ENCODE measurements around the gene SNED1. TPM values are rescaled to one million over a fixed set of nuclear protein-coding genes. Genes with fewer than 3 reads are reported as not detected.

SNED1 gene
- total and polyA plus RNA-seq, 2 donors (not counting 1 experiment from before 2014, with no cell fraction given): 27.2 to 39.5 TPM

GRCh38 chr2:241007111-241007510 lies 8.7 kb downstream of the SNED1 start:
- H3K79me2 ChIP-seq (ENCODE audit: control insufficient read depth, insufficient read depth, low read length): peaks cover 33% of the 10 kb centered on the region

GRCh38 chr2:241007880-241008710 lies 9.7 kb downstream of the SNED1 start:
- Histone ChIP-seq H3K27me3 (ENCODE audit: control insufficient read depth, insufficient read depth, low read length) (no peaks in the 10 kb centered on the region), H3K4me2 (ENCODE audit: extremely low read depth, insufficient read depth, low read length) (no peak overlapping the region), H3K4me3 (replicated peaks in 1 of 4; ENCODE audit: control extremely low read depth in 1 of 4, insufficient read depth in 1 of 4, low read depth in 3 of 4, low read length in 4 of 4) (no peak overlapping the region), H3K4me1 (ENCODE audit: control insufficient read depth, extremely low read depth, insufficient read depth, low read length) (peaks cover 19% of the 10 kb centered on the region), H3K79me2 (ENCODE audit: control insufficient read depth, insufficient read depth, low read length) (peaks cover 27% of the 10 kb centered on the region), H2AFZ (ENCODE audit: low read length) (no peak overlapping the region), H3K9me3 (ENCODE audit: control insufficient read depth, insufficient read depth, low read depth, low read length) (peaks cover 4% of the 10 kb centered on the region), H3K36me3 (ENCODE audit: control insufficient read depth, insufficient read depth, low read length) (peaks cover 2% of the 10 kb centered on the region), H3K9ac (ENCODE audit: insufficient read depth, low read length) (no peak overlapping the region), H3K27ac (ENCODE audit: insufficient read depth, low read length) (no peak overlapping the region), H4K20me1 (ENCODE audit: control insufficient read depth, extremely low read depth, insufficient read depth, low read length) (peaks cover 2% of the 10 kb centered on the region)
- DNase-seq (ENCODE audit: low read depth in 2 of 2): no peak
- no peak for TF ChIP-seq CTCF (conservative IDR thresholded peaks at IDR 0.05 in 1 of 2, IDR thresholded peaks at IDR 0.05 in 1 of 2; ENCODE audit: low read depth in 1 of 2, low read length in 2 of 2)

More at GRCh38 chr2:241007111-241007510, 8.7 kb downstream of the SNED1 start:
- H3K27me3 ChIP-seq (ENCODE audit: control insufficient read depth, insufficient read depth, low read length): no peaks in the 10 kb centered on the region
- no peak overlapping the region for H3K4me3 ChIP-seq (replicated peaks in 1 of 4; ENCODE audit: control extremely low read depth in 1 of 4, insufficient read depth in 1 of 4, low read depth in 3 of 4, low read length in 4 of 4)
- no peak overlapping the region for H3K9ac ChIP-seq (ENCODE audit: insufficient read depth, low read length)
- no peak overlapping the region for H3K4me2 ChIP-seq (ENCODE audit: extremely low read depth, insufficient read depth, low read length)
- TF ChIP-seq EZH2 (IDR thresholded peaks at IDR 0.05; ENCODE audit: low read length, missing control alignments) (no peak), CTCF (conservative IDR thresholded peaks at IDR 0.05 in 1 of 2, IDR thresholded peaks at IDR 0.05 in 1 of 2; ENCODE audit: low read depth in 1 of 2, low read length in 2 of 2) (no peak)
- H2AFZ ChIP-seq (ENCODE audit: low read length): no peak overlapping the region
- no peak overlapping the region for H3K27ac ChIP-seq (ENCODE audit: insufficient read depth, low read length)
- peaks cover 2% of the 10 kb centered on the region for H3K36me3 ChIP-seq (ENCODE audit: control insufficient read depth, insufficient read depth, low read length)
- peaks cover 4% of the 10 kb centered on the region for H3K9me3 ChIP-seq (ENCODE audit: control insufficient read depth, insufficient read depth, low read depth, low read length)
- H3K4me1 ChIP-seq (ENCODE audit: control insufficient read depth, extremely low read depth, insufficient read depth, low read length): peaks cover 19% of the 10 kb centered on the region
- H4K20me1 ChIP-seq (ENCODE audit: control insufficient read depth, extremely low read depth, insufficient read depth, low read length): peaks cover 2% of the 10 kb centered on the region
- no peak for DNase-seq (ENCODE audit: low read depth in 2 of 2)

- Histone ChIP-seq H3K4me1 (ENCODE audit: control insufficient read depth, extremely low read depth, insufficient read depth, low read length) (peaks cover 19% of the 10 kb centered on the region), H3K4me2 (ENCODE audit: extremely low read depth, insufficient read depth, low read length) (no peak overlapping the region), H3K27ac (ENCODE audit: insufficient read depth, low read length) (no peak overlapping the region), H2AFZ (ENCODE audit: low read length) (no peak overlapping the region), H3K9me3 (ENCODE audit: control insufficient read depth, insufficient read depth, low read depth, low read length) (peaks cover 3% of the 10 kb centered on the region), H3K79me2 (ENCODE audit: control insufficient read depth, insufficient read depth, low read length) (peaks cover 23% of the 10 kb centered on the region), H3K4me3 (replicated peaks in 1 of 4; ENCODE audit: control extremely low read depth in 1 of 4, insufficient read depth in 1 of 4, low read depth in 3 of 4, low read length in 4 of 4) (no peak overlapping the region), H3K9ac (ENCODE audit: insufficient read depth, low read length) (no peak overlapping the region), H4K20me1 (ENCODE audit: control insufficient read depth, extremely low read depth, insufficient read depth, low read length) (peaks cover 2% of the 10 kb centered on the region), H3K27me3 (ENCODE audit: control insufficient read depth, insufficient read depth, low read length) (no peaks in the 10 kb centered on the region), H3K36me3 (ENCODE audit: control insufficient read depth, insufficient read depth, low read length) (peaks cover 2% of the 10 kb centered on the region)
- DNase-seq (ENCODE audit: low read depth in 2 of 2): no peak
- TF ChIP-seq CTCF (conservative IDR thresholded peaks at IDR 0.05 in 1 of 2, IDR thresholded peaks at IDR 0.05 in 1 of 2; ENCODE audit: low read depth in 1 of 2, low read length in 2 of 2) (no peak), EZH2 (IDR thresholded peaks at IDR 0.05; ENCODE audit: low read length, missing control alignments) (no peak)
Measured at GRCh38 chr2:241008711-241009121, 10.3 kb downstream of the SNED1 start.
